HepG2 (cell line): ENCODE data around the gene NFKBIL1.

Experiments
- EP300 ChIP-seq, 3 experiments: sonication (generic) in 1 of 3; formaldehyde crosslinking in 1 of 3; IDR thresholded peaks; 2 replicates each; pipeline versions ENCODE4 v1.5.1 to v1.6.1; 2011 to 2020; ENCODE audit warnings: low read depth in 2 of 3, low read length in 2 of 3, borderline replicate concordance in 1 of 3, improper control_type of control experiment in 1 of 3, mild to moderate bottlenecking in 1 of 3, missing genetic modification reagents in 1 of 3, moderate library complexity in 1 of 3
- FOSL1 ChIP-seq: sonication (generic); formaldehyde crosslinking; IDR thresholded peaks from 2 replicates; pipeline ENCODE4 v1.9.0; 2021; ENCODE audit warnings: missing genetic modification reagents, borderline replicate concordance
- HMG20A ChIP-seq: IDR thresholded peaks from 2 replicates; pipeline ENCODE4 v1.6.1; 2016; ENCODE audit warnings: borderline replicate concordance
- HNRNPLL ChIP-seq: fragments of 200-400 bp; formaldehyde crosslinking; IDR thresholded peaks from 2 replicates; pipeline ENCODE4 v1.6.1; 2017; ENCODE audit warnings: mild to moderate bottlenecking, low read depth, low read length; ENCODE audit not compliant: poor library complexity, severe bottlenecking
- IKZF4 ChIP-seq: sonication (generic); formaldehyde crosslinking; IDR thresholded peaks from 2 replicates; pipeline ENCODE4 v1.5.1; 2020; ENCODE audit warnings: borderline replicate concordance, mild to moderate bottlenecking, low read depth, missing genetic modification reagents; ENCODE audit errors: not compliant biosample characterization
- ZNF674 ChIP-seq: sonication (generic); formaldehyde crosslinking; IDR thresholded peaks from 2 replicates; pipeline ENCODE4 v1.5.0; 2020; ENCODE audit warnings: low read depth, mild to moderate bottlenecking, missing genetic modification reagents
- TF ChIP-seq, protein P1 (sequence below), 2 experiments: IDR thresholded peaks; 2 replicates each; pipeline ENCODE4 v1.6.1; 2011 to 2012; ENCODE audit warnings: low read length in 2 of 2, borderline replicate concordance in 1 of 2, low read depth in 1 of 2, mild to moderate bottlenecking in 1 of 2, moderate library complexity in 1 of 2
- TF ChIP-seq, protein P2 (sequence below): sonication (generic); formaldehyde crosslinking; IDR thresholded peaks from 2 replicates; pipeline ENCODE4 v1.8.1; 2023; ENCODE audit warnings: mild to moderate bottlenecking, missing genetic modification reagents
- TF ChIP-seq, protein P3 (sequence below): IDR thresholded peaks from 2 replicates; pipeline ENCODE4 v1.6.1; 2016; ENCODE audit warnings: mild to moderate bottlenecking, missing biosample characterization, missing genetic modification reagents
- TF ChIP-seq, protein P4 (sequence below): IDR thresholded peaks from 2 replicates; pipeline ENCODE4 v1.6.1; 2016; ENCODE audit warnings: low read depth, borderline replicate concordance

DNA sequence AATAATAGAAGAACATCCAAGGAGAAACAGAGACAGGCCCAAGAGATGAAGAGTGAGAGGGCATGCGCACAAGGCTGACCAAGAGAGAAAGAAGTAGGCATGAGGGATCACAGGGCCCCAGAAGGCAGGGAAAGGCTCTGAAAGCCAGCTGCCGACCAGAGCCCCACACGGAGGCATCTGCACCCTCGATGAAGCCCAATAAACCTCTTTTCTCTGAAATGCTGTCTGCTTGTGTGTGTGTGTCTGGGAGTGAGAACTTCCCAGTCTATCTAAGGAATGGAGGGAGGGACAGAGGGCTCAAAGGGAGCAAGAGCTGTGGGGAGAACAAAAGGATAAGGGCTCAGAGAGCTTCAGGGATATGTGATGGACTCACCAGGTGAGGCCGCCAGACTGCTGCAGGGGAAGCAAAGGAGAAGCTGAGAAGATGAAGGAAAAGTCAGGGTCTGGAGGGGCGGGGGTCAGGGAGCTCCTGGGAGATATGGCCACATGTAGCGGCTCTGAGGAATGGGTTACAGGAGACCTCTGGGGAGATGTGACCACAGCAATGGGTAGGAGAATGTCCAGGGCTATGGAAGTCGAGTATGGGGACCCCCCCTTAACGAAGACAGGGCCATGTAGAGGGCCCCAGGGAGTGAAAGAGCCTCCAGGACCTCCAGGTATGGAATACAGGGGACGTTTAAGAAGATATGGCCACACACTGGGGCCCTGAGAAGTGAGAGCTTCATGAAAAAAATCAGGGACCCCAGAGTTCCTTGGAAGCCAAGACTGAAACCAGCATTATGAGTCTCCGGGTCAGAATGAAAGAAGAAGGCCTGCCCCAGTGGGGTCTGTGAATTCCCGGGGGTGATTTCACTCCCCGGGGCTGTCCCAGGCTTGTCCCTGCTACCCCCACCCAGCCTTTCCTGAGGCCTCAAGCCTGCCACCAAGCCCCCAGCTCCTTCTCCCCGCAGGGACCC is 27.0 kb downstream of the NFKBIL1 start:
- TF ChIP-seq HMG20A (no peak), FOSL1 (CRISPR knock-in tag) (no peak), ZNF674 (CRISPR knock-in tag) (no peak), IKZF4 (CRISPR knock-in tag) (no peak), HNRNPLL (no peak), EP300 (IDR thresholded peaks at IDR 0.05; ENCODE audit: low read depth in 2 of 2, low read length in 2 of 2) (no peak), EP300 (CRISPR knock-in tag; IDR thresholded peaks at IDR 0.05; ENCODE audit: borderline replicate concordance) (no peak)
- TF ChIP-seq, protein P1, sequence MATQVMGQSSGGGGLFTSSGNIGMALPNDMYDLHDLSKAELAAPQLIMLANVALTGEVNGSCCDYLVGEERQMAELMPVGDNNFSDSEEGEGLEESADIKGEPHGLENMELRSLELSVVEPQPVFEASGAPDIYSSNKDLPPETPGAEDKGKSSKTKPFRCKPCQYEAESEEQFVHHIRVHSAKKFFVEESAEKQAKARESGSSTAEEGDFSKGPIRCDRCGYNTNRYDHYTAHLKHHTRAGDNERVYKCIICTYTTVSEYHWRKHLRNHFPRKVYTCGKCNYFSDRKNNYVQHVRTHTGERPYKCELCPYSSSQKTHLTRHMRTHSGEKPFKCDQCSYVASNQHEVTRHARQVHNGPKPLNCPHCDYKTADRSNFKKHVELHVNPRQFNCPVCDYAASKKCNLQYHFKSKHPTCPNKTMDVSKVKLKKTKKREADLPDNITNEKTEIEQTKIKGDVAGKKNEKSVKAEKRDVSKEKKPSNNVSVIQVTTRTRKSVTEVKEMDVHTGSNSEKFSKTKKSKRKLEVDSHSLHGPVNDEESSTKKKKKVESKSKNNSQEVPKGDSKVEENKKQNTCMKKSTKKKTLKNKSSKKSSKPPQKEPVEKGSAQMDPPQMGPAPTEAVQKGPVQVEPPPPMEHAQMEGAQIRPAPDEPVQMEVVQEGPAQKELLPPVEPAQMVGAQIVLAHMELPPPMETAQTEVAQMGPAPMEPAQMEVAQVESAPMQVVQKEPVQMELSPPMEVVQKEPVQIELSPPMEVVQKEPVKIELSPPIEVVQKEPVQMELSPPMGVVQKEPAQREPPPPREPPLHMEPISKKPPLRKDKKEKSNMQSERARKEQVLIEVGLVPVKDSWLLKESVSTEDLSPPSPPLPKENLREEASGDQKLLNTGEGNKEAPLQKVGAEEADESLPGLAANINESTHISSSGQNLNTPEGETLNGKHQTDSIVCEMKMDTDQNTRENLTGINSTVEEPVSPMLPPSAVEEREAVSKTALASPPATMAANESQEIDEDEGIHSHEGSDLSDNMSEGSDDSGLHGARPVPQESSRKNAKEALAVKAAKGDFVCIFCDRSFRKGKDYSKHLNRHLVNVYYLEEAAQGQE (IDR thresholded peaks at IDR 0.05; ENCODE audit: borderline replicate concordance in 1 of 2, low read depth in 1 of 2, low read length in 2 of 2), result no peak
- TF ChIP-seq, protein P2, sequence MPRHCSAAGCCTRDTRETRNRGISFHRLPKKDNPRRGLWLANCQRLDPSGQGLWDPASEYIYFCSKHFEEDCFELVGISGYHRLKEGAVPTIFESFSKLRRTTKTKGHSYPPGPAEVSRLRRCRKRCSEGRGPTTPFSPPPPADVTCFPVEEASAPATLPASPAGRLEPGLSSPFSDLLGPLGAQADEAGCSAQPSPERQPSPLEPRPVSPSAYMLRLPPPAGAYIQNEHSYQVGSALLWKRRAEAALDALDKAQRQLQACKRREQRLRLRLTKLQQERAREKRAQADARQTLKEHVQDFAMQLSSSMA (CRISPR knock-in tag), result no peak
- TF ChIP-seq, protein P3, sequence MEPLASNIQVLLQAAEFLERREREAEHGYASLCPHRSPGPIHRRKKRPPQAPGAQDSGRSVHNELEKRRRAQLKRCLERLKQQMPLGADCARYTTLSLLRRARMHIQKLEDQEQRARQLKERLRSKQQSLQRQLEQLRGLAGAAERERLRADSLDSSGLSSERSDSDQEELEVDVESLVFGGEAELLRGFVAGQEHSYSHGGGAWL, result no peak
- TF ChIP-seq, protein P4, sequence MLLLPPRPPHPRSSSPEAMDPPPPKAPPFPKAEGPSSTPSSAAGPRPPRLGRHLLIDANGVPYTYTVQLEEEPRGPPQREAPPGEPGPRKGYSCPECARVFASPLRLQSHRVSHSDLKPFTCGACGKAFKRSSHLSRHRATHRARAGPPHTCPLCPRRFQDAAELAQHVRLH (CRISPR knock-in tag), result no peak
